ENCODE results near the gene ALK.

Gene ALK

GRCh38 chr2:29583548-29584156, 337.7 kb downstream of the ALK start:
- Histone ChIP-seq H3K4me1 (ENCODE audit: control insufficient read depth, insufficient read depth, low read length) (no peaks in the 10 kb centered on the region), H3K36me3 (ENCODE audit: control insufficient read depth in 2 of 2, insufficient read depth in 1 of 2, low read length in 2 of 2) (no peaks in the 10 kb centered on the region), H3K9me3 (ENCODE audit: control insufficient read depth, insufficient read depth, low read depth, low read length) (no peaks in the 10 kb centered on the region), H3K27ac (ENCODE audit: extremely low read depth, low read depth, low read length) (no peak overlapping the region), H3K4me3 (ENCODE audit: low read depth, low read length) (no peak overlapping the region)
- ChIA-PET CTCF (no interaction called here), POLR2A (no interaction called here)
- TF ChIP-seq HOXD13 (CRISPR knock-in tag; IDR thresholded peaks at IDR 0.05; ENCODE audit: borderline replicate concordance) = no peak
- no peak for TF ChIP-seq AEBP2 (tag by site-specific recombination; IDR thresholded peaks at IDR 0.05; ENCODE audit: borderline replicate concordance)
- TF ChIP-seq ZNF670 (tag by site-specific recombination; IDR thresholded peaks at IDR 0.05; ENCODE audit: low read depth) = no peak
- TF ChIP-seq ZNF239 (tag by site-specific recombination; IDR thresholded peaks at IDR 0.05) = no peak
- no peak for TF ChIP-seq ZNF549 (tag by site-specific recombination; IDR thresholded peaks at IDR 0.05)
- TF ChIP-seq ZNF133 (tag by site-specific recombination; IDR thresholded peaks at IDR 0.05) = no peak
- no peak for TF ChIP-seq ZNF785 (tag by site-specific recombination; IDR thresholded peaks at IDR 0.05)
- no peak for TF ChIP-seq ZNF514 (tag by site-specific recombination; IDR thresholded peaks at IDR 0.05)
- TF ChIP-seq ZNF664 (tag by site-specific recombination; IDR thresholded peaks at IDR 0.05) = no peak
- TF ChIP-seq RBAK (tag by site-specific recombination; IDR thresholded peaks at IDR 0.05) = no peak
- no peak for TF ChIP-seq ZFP37 (tag by site-specific recombination; IDR thresholded peaks at IDR 0.05)
- TF ChIP-seq ZNF488 (tag by site-specific recombination; IDR thresholded peaks at IDR 0.05) = no peak
- TF ChIP-seq ZNF610 (tag by site-specific recombination; IDR thresholded peaks at IDR 0.05; ENCODE audit: borderline replicate concordance) = no peak
- TF ChIP-seq ZBTB44 (tag by site-specific recombination; IDR thresholded peaks at IDR 0.05) = no peak
- no peak for TF ChIP-seq ZNF600 (tag by site-specific recombination; IDR thresholded peaks at IDR 0.05)
- no peak for TF ChIP-seq ZNF768 (tag by site-specific recombination; IDR thresholded peaks at IDR 0.05)

GRCh38 chr2:29583104-29583503, 338.3 kb downstream of the ALK start:
- H3K4me3 ChIP-seq (ENCODE audit: low read depth, low read length) = no peak overlapping the region
- no peaks in the 10 kb centered on the region for H3K36me3 ChIP-seq (ENCODE audit: control insufficient read depth in 2 of 2, insufficient read depth in 1 of 2, low read length in 2 of 2)
- no peak overlapping the region for H3K27ac ChIP-seq (ENCODE audit: extremely low read depth, low read depth, low read length)
- H3K4me1 ChIP-seq (ENCODE audit: control insufficient read depth, insufficient read depth, low read length) = no peaks in the 10 kb centered on the region
- TF ChIP-seq REPIN1 (tag by site-specific recombination; IDR thresholded peaks at IDR 0.05; ENCODE audit: low read depth) (no peak), FEZF1 (tag by site-specific recombination; IDR thresholded peaks at IDR 0.05) (no peak), ZNF266 (tag by site-specific recombination; IDR thresholded peaks at IDR 0.05; ENCODE audit: low read depth) (no peak), HOXD13 (CRISPR knock-in tag; IDR thresholded peaks at IDR 0.05; ENCODE audit: borderline replicate concordance) (no peak), ZNF837 (tag by site-specific recombination; IDR thresholded peaks at IDR 0.05) (no peak), ZNF654 (tag by site-specific recombination; IDR thresholded peaks at IDR 0.05; ENCODE audit: low read depth) (no peak)
- ChIA-PET CTCF (no interaction called here), POLR2A (no interaction called here)
- H3K9me3 ChIP-seq (ENCODE audit: control insufficient read depth, insufficient read depth, low read depth, low read length) = no peaks in the 10 kb centered on the region

Data from HEK293 (cell line).